Fibroblast of lung (primary cell): ENCODE measurements around the gene CTTNBP2NL. TPM values are rescaled to one million over a fixed set of nuclear protein-coding genes. Genes with fewer than 3 reads are reported as not detected.

Experiments
- DNase-seq, 2 donors: peaks; one replicate each; pipeline versions ENCODE4 v3.0.0 to v3.0.0-alpha.2; 2010; ENCODE audit warnings: low read depth in 2 of 2
- H2AFZ ChIP-seq: 2 replicates; pipeline ENCODE4 v1.5.1; 2012; ENCODE audit warnings: low read length, control low read depth, inconsistent platforms
- H3K27ac ChIP-seq: 2 replicates; pipeline ENCODE4 v1.5.1; 2011; ENCODE audit warnings: low read length, control low read depth; ENCODE audit not compliant: insufficient read depth
- H3K27me3 ChIP-seq: 2 replicates; pipeline ENCODE4 v1.5.1; 2011; ENCODE audit warnings: mild to moderate bottlenecking, low read length; ENCODE audit not compliant: control insufficient read depth, insufficient read depth
- H3K36me3 ChIP-seq: 2 replicates; pipeline ENCODE4 v1.5.1; 2011; ENCODE audit warnings: low read length; ENCODE audit not compliant: control insufficient read depth, insufficient read depth
- H3K4me1 ChIP-seq: 2 replicates; pipeline ENCODE4 v1.5.1; 2011; ENCODE audit warnings: low read length; ENCODE audit not compliant: control insufficient read depth, insufficient read depth; ENCODE audit errors: extremely low read depth
- H3K4me2 ChIP-seq: 2 replicates; pipeline ENCODE4 v1.5.1; 2011; ENCODE audit warnings: low read length, control low read depth; ENCODE audit not compliant: insufficient read depth; ENCODE audit errors: extremely low read depth
- H3K4me3 ChIP-seq, 4 experiments: fragments of 200-600 bp in 1 of 4; sonication (generic) in 1 of 4; replicated peaks in 1 of 4; 2 replicates each; pipeline ENCODE4 v1.5.1; 2011 to 2016; ENCODE audit warnings: low read length in 4 of 4, low read depth in 3 of 4, mild to moderate bottlenecking in 3 of 4, control low read depth in 2 of 4, inconsistent platforms in 1 of 4, mixed read lengths in 1 of 4; ENCODE audit not compliant: insufficient read depth in 1 of 4; ENCODE audit errors: control extremely low read depth in 1 of 4
- H3K79me2 ChIP-seq: 2 replicates; pipeline ENCODE4 v1.5.1; 2012; ENCODE audit warnings: mild to moderate bottlenecking, low read length, inconsistent platforms; ENCODE audit not compliant: control insufficient read depth, insufficient read depth
- H3K9ac ChIP-seq: 2 replicates; pipeline ENCODE4 v1.5.1; 2011; ENCODE audit warnings: mild to moderate bottlenecking, low read length, control low read depth; ENCODE audit not compliant: insufficient read depth
- H3K9me3 ChIP-seq: 2 replicates; pipeline ENCODE4 v1.5.1; 2012; ENCODE audit warnings: low read depth, low read length; ENCODE audit not compliant: control insufficient read depth, insufficient read depth
- H4K20me1 ChIP-seq: 2 replicates; pipeline ENCODE4 v1.5.1; 2011; ENCODE audit warnings: low read length; ENCODE audit not compliant: control insufficient read depth, insufficient read depth; ENCODE audit errors: extremely low read depth
- EZH2 ChIP-seq: IDR thresholded peaks from 2 replicates; pipeline ENCODE4 v1.5.1; 2012; ENCODE audit warnings: low read length, control low read depth, mild to moderate bottlenecking; ENCODE audit errors: missing control alignments
- polyA plus RNA-seq, 2 donors: library from polyadenylated mRNA; depleted of rRNA in 1 of 2; stranded (reverse) in 1 of 2; unstranded in 1 of 2; fragments of >200 nt; gene quantifications; 2 replicates each; pipeline ENCODE4 v1.2.1, GENCODE V29; 2011 to 2012; ENCODE audit warnings: missing spikeins in 1 of 2
- total RNA-seq: library from RNA; depleted of rRNA; stranded (reverse); fragments of >200 nt; gene quantifications from 2 replicates; pipeline ENCODE4 v1.2.1, GENCODE V29; 2014
- TF ChIP-seq, protein P1 (sequence below), 2 donors: IDR thresholded peaks in 1 of 2; conservative IDR thresholded peaks in 1 of 2; 1 replicate in 1 of 2; 2 replicates in 1 of 2; pipeline ENCODE4 v1.5.1; 2011 to 2012; ENCODE audit warnings: low read length in 2 of 2, control low read depth in 1 of 2, inconsistent platforms in 1 of 2, low read depth in 1 of 2, mild to moderate bottlenecking in 1 of 2

Gene CTTNBP2NL
- total and polyA plus RNA-seq, 2 donors (not counting 1 experiment from before 2014, with no cell fraction given) = 18.5 to 26.8 TPM

GRCh38 chr1:112496290-112496689 lies 100.3 kb downstream of the CTTNBP2NL start:
- H4K20me1 ChIP-seq = no peaks in the 10 kb centered on the region
- no peaks in the 10 kb centered on the region for H3K27me3 ChIP-seq
- no peak overlapping the region for H2AFZ ChIP-seq
- no peaks in the 10 kb centered on the region for H3K9me3 ChIP-seq
- TF ChIP-seq EZH2 = no peak
- TF ChIP-seq, protein P1, sequence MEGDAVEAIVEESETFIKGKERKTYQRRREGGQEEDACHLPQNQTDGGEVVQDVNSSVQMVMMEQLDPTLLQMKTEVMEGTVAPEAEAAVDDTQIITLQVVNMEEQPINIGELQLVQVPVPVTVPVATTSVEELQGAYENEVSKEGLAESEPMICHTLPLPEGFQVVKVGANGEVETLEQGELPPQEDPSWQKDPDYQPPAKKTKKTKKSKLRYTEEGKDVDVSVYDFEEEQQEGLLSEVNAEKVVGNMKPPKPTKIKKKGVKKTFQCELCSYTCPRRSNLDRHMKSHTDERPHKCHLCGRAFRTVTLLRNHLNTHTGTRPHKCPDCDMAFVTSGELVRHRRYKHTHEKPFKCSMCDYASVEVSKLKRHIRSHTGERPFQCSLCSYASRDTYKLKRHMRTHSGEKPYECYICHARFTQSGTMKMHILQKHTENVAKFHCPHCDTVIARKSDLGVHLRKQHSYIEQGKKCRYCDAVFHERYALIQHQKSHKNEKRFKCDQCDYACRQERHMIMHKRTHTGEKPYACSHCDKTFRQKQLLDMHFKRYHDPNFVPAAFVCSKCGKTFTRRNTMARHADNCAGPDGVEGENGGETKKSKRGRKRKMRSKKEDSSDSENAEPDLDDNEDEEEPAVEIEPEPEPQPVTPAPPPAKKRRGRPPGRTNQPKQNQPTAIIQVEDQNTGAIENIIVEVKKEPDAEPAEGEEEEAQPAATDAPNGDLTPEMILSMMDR (conservative IDR thresholded peaks at IDR 0.05 in 1 of 2, IDR thresholded peaks at IDR 0.05 in 1 of 2; ENCODE audit: low read depth in 1 of 2, low read length in 2 of 2) = no peak
- DNase-seq = no peak
- no peak overlapping the region for H3K9ac ChIP-seq
- no peaks in the 10 kb centered on the region for H3K4me1 ChIP-seq
- H3K4me2 ChIP-seq = no peak overlapping the region
- H3K79me2 ChIP-seq = no peaks in the 10 kb centered on the region
- H3K36me3 ChIP-seq = no peaks in the 10 kb centered on the region
- no peak overlapping the region for H3K4me3 ChIP-seq
- no peak overlapping the region for H3K27ac ChIP-seq

DNA sequence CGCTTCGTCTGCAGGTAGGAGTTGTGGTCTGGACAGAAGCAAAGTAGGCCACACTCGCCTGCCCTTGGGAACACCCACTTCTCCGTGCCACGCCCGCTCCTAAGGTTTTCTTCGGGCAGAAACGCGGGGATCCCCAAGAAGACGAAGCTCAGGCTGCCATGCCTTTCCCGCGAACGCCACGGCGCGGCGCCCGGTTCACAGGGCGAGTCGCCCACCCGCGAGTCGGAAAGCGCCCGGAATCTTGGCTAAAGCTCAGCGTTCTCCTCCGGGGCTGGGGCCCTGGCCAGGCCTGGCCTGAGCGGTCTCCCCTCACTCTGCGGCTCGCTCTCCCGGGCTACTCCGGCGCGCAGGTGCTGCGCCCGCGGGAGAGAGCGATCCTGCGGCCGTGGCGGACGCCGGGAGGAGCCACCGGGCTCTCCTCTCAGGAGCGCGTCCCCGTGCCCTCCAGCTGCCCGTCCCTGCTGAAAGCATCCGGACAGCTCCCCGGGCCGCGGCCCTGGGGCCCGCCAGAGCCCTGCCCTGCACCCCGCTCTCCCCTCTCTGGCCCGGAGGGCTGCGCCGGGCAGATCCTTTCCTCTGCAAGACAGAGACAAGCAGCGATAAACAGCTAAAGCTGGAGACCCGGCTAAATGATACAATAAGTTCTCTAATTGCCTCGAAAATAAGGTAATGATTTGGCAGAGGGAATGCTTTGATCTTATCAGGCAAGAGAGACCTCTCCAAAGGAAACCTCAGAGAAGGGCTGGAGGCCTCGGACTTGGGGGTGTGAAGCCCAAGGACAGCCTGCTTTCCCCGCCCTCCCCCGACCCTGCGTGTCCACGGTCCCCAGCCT lies 106.0 kb downstream of the CTTNBP2NL start:
- Histone ChIP-seq H3K27me3 (peaks cover 13% of the 10 kb centered on the region), H3K4me2 (peak overlapping the region; percentile 88), H3K79me2 (no peaks in the 10 kb centered on the region), H3K27ac (no peak overlapping the region), H3K4me1 (peaks cover 2% of the 10 kb centered on the region), H4K20me1 (no peaks in the 10 kb centered on the region), H3K9me3 (no peaks in the 10 kb centered on the region), H3K9ac (peak overlapping the region; percentile 50), H2AFZ (peak overlapping the region; percentile 80), H3K4me3 (peak overlapping the region; percentile 37 to 71 (median 62)), H3K36me3 (no peaks in the 10 kb centered on the region)
- DNase-seq = peak; percentile 62 to 71
- TF ChIP-seq EZH2 = no peak
- TF ChIP-seq, protein P1 (conservative IDR thresholded peaks at IDR 0.05 in 1 of 2, IDR thresholded peaks at IDR 0.05 in 1 of 2; ENCODE audit: low read depth in 1 of 2, low read length in 2 of 2) = peak; percentile 79 to 87

DNA sequence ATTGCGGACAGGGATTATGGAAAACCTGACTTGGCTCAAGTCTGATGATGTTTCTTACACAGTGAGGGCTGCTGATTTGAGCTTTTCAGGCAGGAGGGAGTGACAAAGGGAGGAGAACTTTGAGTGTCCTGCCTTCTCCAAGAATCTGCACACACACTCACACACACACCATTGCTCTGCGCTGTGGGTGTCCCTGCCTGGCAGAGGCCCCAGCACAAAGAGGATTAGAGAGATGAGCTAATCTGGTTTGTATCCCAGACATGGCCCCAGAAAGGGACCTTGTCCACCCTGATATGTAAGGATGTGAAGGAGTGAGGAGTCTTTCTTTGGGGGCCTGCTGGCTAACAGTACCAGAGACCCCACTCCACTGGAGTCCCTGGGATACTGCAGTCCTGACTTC lies 106.8 kb downstream of the CTTNBP2NL start:
- H3K36me3 ChIP-seq = no peaks in the 10 kb centered on the region
- no peaks in the 10 kb centered on the region for H4K20me1 ChIP-seq
- H2AFZ ChIP-seq = no peak overlapping the region
- no peak overlapping the region for H3K4me3 ChIP-seq
- no peak for DNase-seq
- peaks cover 15% of the 10 kb centered on the region for H3K27me3 ChIP-seq
- no peak overlapping the region for H3K9ac ChIP-seq
- no peaks in the 10 kb centered on the region for H3K79me2 ChIP-seq
- H3K27ac ChIP-seq = no peak overlapping the region
- H3K4me2 ChIP-seq = no peak overlapping the region
- H3K9me3 ChIP-seq = no peaks in the 10 kb centered on the region
- peaks cover 2% of the 10 kb centered on the region for H3K4me1 ChIP-seq
- TF ChIP-seq EZH2 = no peak
- TF ChIP-seq, protein P1 (conservative IDR thresholded peaks at IDR 0.05 in 1 of 2, IDR thresholded peaks at IDR 0.05 in 1 of 2; ENCODE audit: low read depth in 1 of 2, low read length in 2 of 2) = no peak
